Muscle of leg (tissue), 11 donors: ENCODE data around the gene NHLRC3. TPM values are rescaled to one million over a fixed set of nuclear protein-coding genes. Genes with fewer than 3 reads are reported as not detected.

Experiments
- DNase-seq: peaks from one replicate; pipeline ENCODE4 v3.0.0; 2013
- H3K27ac ChIP-seq: one replicate; pipeline ENCODE4 v1.5.1; 2013; ENCODE audit warnings: mild to moderate bottlenecking, low read length, control low read depth
- H3K27me3 ChIP-seq: one replicate; pipeline ENCODE4 v1.6.1; 2013; ENCODE audit warnings: low read length; ENCODE audit not compliant: control insufficient read depth, insufficient read depth
- H3K36me3 ChIP-seq: one replicate; pipeline ENCODE4 v1.6.1; 2013; ENCODE audit warnings: low read length; ENCODE audit not compliant: control insufficient read depth, insufficient read depth
- H3K4me1 ChIP-seq: one replicate; pipeline ENCODE4 v1.6.1; 2013; ENCODE audit warnings: low read length; ENCODE audit not compliant: control insufficient read depth, insufficient read depth
- H3K4me3 ChIP-seq: one replicate; pipeline ENCODE4 v1.5.1; 2013; ENCODE audit warnings: low read length, control low read depth
- H3K9me3 ChIP-seq: replicated peaks from 2 replicates; pipeline ENCODE4 v1.6.1; 2013; ENCODE audit warnings: low read depth, low read length; ENCODE audit not compliant: control insufficient read depth
- WGBS: methylation state at CpG from one replicate; pipeline ENCODE4 v1.1.5; 2013; ENCODE audit warnings: missing lambda C conversion rate; ENCODE audit not compliant: insufficient coverage; 5-methylcytosine and 5-hydroxymethylcytosine counted together
- polyA plus RNA-seq, 8 donors: library from polyadenylated mRNA; unstranded; fragments of 120-200 nt; gene quantifications; one replicate each; pipeline versions ENCODE4 v1.2.1 to v1.2.3, GENCODE V29; 2013; ENCODE audit warnings: inconsistent platforms in 1 of 8, low replicate concordance in 1 of 8; ENCODE audit not compliant: insufficient read length in 8 of 8, insufficient read depth in 1 of 8
- total RNA-seq: library from RNA; stranded (reverse); fragments of 120-200 nt; gene quantifications from one replicate; pipeline ENCODE4 v1.2.4, GENCODE V29; 2013

Gene NHLRC3
- total and polyA plus RNA-seq, 9 donors: 22.0 to 42.5 (median 27.8) TPM

GRCh38 chr13:39020853-39021462 lies 17.3 kb upstream of the NHLRC3 start:
- H3K4me1 ChIP-seq: no peaks in the 10 kb centered on the region
- no peaks in the 10 kb centered on the region for H3K27me3 ChIP-seq
- H3K9me3 ChIP-seq: no peaks in the 10 kb centered on the region
- DNase-seq: no peak
- no peak overlapping the region for H3K4me3 ChIP-seq
- H3K27ac ChIP-seq: no peak overlapping the region
- WGBS: 90% methylated on average over 2 of the region's 4 CpGs
- peaks cover 40% of the 10 kb centered on the region for H3K36me3 ChIP-seq

GRCh38 chr13:39023316-39023715 lies 14.9 kb upstream of the NHLRC3 start:
- DNase-seq: no peak
- H3K9me3 ChIP-seq: no peaks in the 10 kb centered on the region
- no peaks in the 10 kb centered on the region for H3K27me3 ChIP-seq
- 78% methylated on average over 1 of the region's 2 CpGs for WGBS
- no peak overlapping the region for H3K27ac ChIP-seq
- no peak overlapping the region for H3K4me3 ChIP-seq
- no peaks in the 10 kb centered on the region for H3K4me1 ChIP-seq
- peaks cover 38% of the 10 kb centered on the region for H3K36me3 ChIP-seq

- Histone ChIP-seq H3K4me3 (no peak overlapping the region), H3K9me3 (no peaks in the 10 kb centered on the region), H3K27me3 (no peaks in the 10 kb centered on the region), H3K27ac (no peak overlapping the region), H3K4me1 (no peaks in the 10 kb centered on the region), H3K36me3 (peaks cover 38% of the 10 kb centered on the region)
- DNase-seq: no peak
These were observed 14.5 kb upstream of the NHLRC3 start for GRCh38 chr13:39023761-39024160.

DNA sequence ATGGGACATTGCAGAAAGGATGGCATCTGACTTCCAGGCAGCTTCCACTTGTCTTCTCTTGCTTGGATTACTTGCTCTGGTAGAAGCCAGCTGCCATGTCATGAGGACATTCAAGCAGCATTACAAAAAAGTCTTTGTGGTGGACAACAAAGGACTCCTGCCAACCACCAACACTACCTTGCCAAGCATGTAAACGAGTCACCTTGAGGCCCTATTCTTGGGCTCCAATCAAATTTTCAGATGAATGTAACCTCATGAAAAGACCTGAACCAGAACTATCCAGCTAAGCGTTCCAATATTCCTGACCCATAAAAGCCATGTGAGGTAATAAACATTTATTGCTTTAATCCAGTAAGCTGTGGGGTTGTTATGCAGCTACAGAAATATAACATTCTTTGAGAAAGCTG lies 12.8 kb upstream of the NHLRC3 start:
- Histone ChIP-seq H3K27me3 (no peaks in the 10 kb centered on the region), H3K4me1 (no peaks in the 10 kb centered on the region), H3K4me3 (no peak overlapping the region), H3K9me3 (no peaks in the 10 kb centered on the region), H3K27ac (no peak overlapping the region), H3K36me3 (peaks cover 38% of the 10 kb centered on the region)
- DNase-seq: no peak
- whole genome bisulfite sequencing: 80% methylated on average over 1 of the region's 2 CpGs

DNA sequence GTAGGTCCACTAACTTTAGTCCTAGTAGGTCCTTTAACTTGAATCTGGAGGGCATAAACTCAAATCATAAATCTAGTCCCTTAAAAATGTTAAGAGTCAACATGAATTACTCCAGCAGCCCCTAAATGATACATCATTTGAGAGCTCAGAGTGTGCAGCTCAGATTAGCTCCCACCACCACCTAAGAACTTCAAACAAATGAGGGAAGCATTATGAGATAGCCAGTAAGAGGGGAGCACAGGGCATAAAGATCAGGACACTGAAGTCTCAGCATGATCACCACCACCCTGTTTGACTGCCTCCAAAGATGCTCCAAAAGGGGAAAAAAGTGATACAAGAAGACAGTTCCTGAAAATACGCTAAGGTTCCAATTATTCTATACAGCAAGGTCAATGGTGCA lies 6.1 kb upstream of the NHLRC3 start:
- Histone ChIP-seq H3K4me1 (peaks cover 2% of the 10 kb centered on the region), H3K27ac (no peak overlapping the region), H3K36me3 (peaks cover 6% of the 10 kb centered on the region), H3K9me3 (no peaks in the 10 kb centered on the region), H3K27me3 (no peaks in the 10 kb centered on the region), H3K4me3 (no peak overlapping the region)
- no CpG with 5 or more reads among the region's 1 CpG for WGBS
- DNase-seq: no peak

DNA sequence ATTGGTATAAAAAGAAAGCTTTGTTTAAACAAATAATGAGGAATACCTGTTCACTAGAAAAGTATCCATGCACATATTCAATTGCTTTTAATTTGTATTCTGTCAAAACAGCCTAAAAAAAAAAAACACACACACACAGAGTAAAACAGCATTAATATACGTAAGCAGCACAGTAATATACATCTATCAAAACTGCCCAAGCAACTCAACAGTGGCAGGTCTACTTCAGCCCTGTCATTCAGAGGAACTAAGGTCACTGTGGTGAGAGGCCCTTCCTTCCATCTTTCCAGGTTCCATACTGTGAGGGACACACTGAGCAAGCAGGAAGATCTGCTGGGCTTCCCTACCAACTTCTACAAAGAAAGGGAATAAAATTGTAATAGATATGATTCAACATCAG lies 4.2 kb upstream of the NHLRC3 start:
- Histone ChIP-seq H3K27me3 (no peaks in the 10 kb centered on the region), H3K9me3 (no peaks in the 10 kb centered on the region), H3K4me3 (no peak overlapping the region), H3K4me1 (peaks cover 2% of the 10 kb centered on the region), H3K27ac (no peak overlapping the region), H3K36me3 (peaks cover 2% of the 10 kb centered on the region)
- DNase-seq: no peak
- 67% methylated on average over 1 of the region's 1 CpG for WGBS

- Histone ChIP-seq H3K4me3 (peak overlapping the region; percentile 14), H3K4me1 (peaks cover 2% of the 10 kb centered on the region)
These were observed 3.1 kb upstream of the NHLRC3 start for GRCh38 chr13:39035204-39035603.

GRCh38 chr13:39035799-39036198 lies 2.5 kb upstream of the NHLRC3 start:
- no peaks in the 10 kb centered on the region for H3K27me3 ChIP-seq
- H3K4me1 ChIP-seq: peaks cover 2% of the 10 kb centered on the region
- H3K27ac ChIP-seq: no peak overlapping the region
- no peaks in the 10 kb centered on the region for H3K9me3 ChIP-seq
- WGBS: 20% methylated on average over 1 of the region's 2 CpGs
- H3K36me3 ChIP-seq: peaks cover 2% of the 10 kb centered on the region
- DNase-seq: no peak
- peak overlapping the region; percentile 14 for H3K4me3 ChIP-seq

More at GRCh38 chr13:39035204-39035603, 3.1 kb upstream of the NHLRC3 start:
- Histone ChIP-seq H3K27me3 (no peaks in the 10 kb centered on the region), H3K36me3 (peaks cover 2% of the 10 kb centered on the region), H3K9me3 (no peaks in the 10 kb centered on the region), H3K27ac (no peak overlapping the region)
- DNase-seq: no peak
- WGBS: no CpG with 5 or more reads among the region's 2 CpGs

DNA sequence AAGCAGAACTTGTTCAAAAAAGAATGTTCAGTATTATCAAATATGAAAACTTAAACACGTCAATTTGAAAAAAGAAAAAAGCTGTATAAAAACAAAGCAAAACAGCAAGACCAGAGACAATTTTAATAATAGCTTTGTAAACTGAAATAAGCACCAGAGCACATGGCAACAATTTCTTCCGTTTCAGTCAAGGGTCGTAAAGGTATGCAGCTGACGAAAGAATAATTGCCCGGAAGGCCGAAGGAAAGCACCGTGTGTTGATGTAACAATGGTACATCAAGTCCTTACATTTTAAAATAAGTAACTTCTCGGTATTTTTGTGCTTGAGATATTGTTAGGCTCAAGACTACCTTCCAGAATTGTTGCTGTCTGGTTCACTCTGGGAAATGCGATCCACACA lies 2.0 kb upstream of the NHLRC3 start:
- no peaks in the 10 kb centered on the region for H3K9me3 ChIP-seq
- no CpG with 5 or more reads among the region's 9 CpGs for WGBS
- peak; percentile 13 for DNase-seq
- no peaks in the 10 kb centered on the region for H3K27me3 ChIP-seq
- H3K36me3 ChIP-seq: no peaks in the 10 kb centered on the region
- H3K27ac ChIP-seq: no peak overlapping the region
- H3K4me1 ChIP-seq: peaks cover 2% of the 10 kb centered on the region
- H3K4me3 ChIP-seq: peak overlapping the region; percentile 84

DNA sequence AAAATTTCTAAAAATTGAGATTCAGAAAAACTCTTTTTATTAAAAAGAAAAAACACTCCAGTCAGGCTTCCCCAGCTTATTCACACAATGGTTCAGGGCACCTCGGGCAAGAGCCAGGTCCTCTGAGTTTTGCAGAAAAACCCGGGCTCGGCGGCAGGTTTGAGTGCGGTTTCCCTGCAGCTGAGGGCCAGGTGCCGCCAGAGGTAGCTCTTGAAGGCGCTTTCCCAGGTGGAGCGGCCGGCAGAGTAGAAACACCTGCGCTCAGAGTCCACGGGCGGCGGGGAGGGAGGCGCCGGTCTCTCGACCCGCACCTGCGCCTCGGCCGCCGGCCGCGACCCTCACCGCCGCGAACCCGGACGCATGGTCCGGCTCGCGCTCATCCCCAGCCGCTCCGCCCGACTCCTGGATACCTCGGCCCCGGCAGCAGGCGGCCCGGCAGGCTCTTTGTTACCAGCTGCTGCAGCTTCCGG lies 811 bp upstream of the NHLRC3 start:
- Histone ChIP-seq H3K4me1 (peaks cover 2% of the 10 kb centered on the region), H3K27ac (peak overlapping the region; percentile 74), H3K27me3 (no peaks in the 10 kb centered on the region), H3K36me3 (no peaks in the 10 kb centered on the region), H3K4me3 (peak overlapping the region; percentile 84), H3K9me3 (no peaks in the 10 kb centered on the region)
- WGBS: under 1% methylated on average over 39 of the region's 39 CpGs
- no peak for DNase-seq

- Histone ChIP-seq H3K27ac (peak overlapping the region; percentile 74), H3K36me3 (peaks cover 2% of the 10 kb centered on the region), H3K4me1 (peaks cover 2% of the 10 kb centered on the region), H3K9me3 (no peaks in the 10 kb centered on the region), H3K27me3 (no peaks in the 10 kb centered on the region), H3K4me3 (peak overlapping the region; percentile 84)
- 0% methylated on average over 5 of the region's 15 CpGs for WGBS
- no peak for DNase-seq
These were observed 344 bp downstream of the NHLRC3 start for GRCh38 chr13:39038569-39039030.
